WTC11 (cell line): ENCODE data around the gene TMUB2. TPM values are rescaled to one million over a fixed set of nuclear protein-coding genes. Genes with fewer than 3 reads are reported as not detected.

Experiments
- ATAC-seq: fragments of 200-7000 bp; cut with Tn5 transposase; 2 replicates; pipeline ENCODE4 v1.10.0; 2021; ENCODE audit warnings: mild to moderate bottlenecking, moderate library complexity
- CTCF ChIA-PET: fragments of 300-600 bp; sonication (Branson Sonifier 250); formaldehyde crosslinking; loops from one replicate; lab custom pipeline; 2021; ENCODE audit warnings: antibody characterized with exemption; lab: Charles Lee
- POLR2A ChIA-PET: fragments of 350-600 bp; sonication (Branson Sonifier 250); formaldehyde crosslinking; loops from one replicate; lab custom pipeline; 2021; ENCODE audit warnings: antibody characterized with exemption; lab: Charles Lee
- DNase-seq: peaks from one replicate; pipeline ENCODE4 v3.0.0; 2021; ENCODE audit warnings: low spot score
- H3K27ac Mint-ChIP-seq: 2 replicates; pipeline ENCODE4 v1.8.0; 2021; ENCODE audit warnings: mixed read lengths
- H3K27me3 Mint-ChIP-seq: 2 replicates; pipeline ENCODE4 v1.8.0; 2021; ENCODE audit warnings: low read depth, mild to moderate bottlenecking, moderate library complexity, mixed read lengths
- H3K36me3 Mint-ChIP-seq: 2 replicates; pipeline ENCODE4 v1.8.0; 2021; ENCODE audit warnings: mixed read lengths
- H3K4me1 Mint-ChIP-seq: 2 replicates; pipeline ENCODE4 v1.8.0; 2022; ENCODE audit warnings: mixed read lengths
- H3K4me3 Mint-ChIP-seq: 2 replicates; pipeline ENCODE4 v1.8.0; 2021; ENCODE audit warnings: mild to moderate bottlenecking, moderate library complexity, mixed read lengths
- H3K9me3 Mint-ChIP-seq: 2 replicates; pipeline ENCODE4 v1.8.0; 2021; ENCODE audit warnings: mixed read lengths
- CBFB ChIP-seq: sonication (generic); formaldehyde crosslinking; IDR thresholded peaks from 2 replicates; pipeline ENCODE4 v1.8.1; 2022; ENCODE audit warnings: mild to moderate bottlenecking, low read depth, missing genetic modification reagents
- CREB1 ChIP-seq: sonication (generic); formaldehyde crosslinking; IDR thresholded peaks from 2 replicates; pipeline ENCODE4 v1.8.0; 2023; ENCODE audit warnings: mild to moderate bottlenecking, missing genetic modification reagents
- FOXP1 ChIP-seq: sonication (generic); formaldehyde crosslinking; IDR thresholded peaks from 2 replicates; pipeline ENCODE4 v1.8.0; 2022; ENCODE audit warnings: missing genetic modification reagents, mild to moderate bottlenecking, moderate library complexity, borderline replicate concordance
- JAZF1 ChIP-seq: fragments of 250-450 bp; sonication (Bioruptor Pico); IDR thresholded peaks from 2 replicates; pipeline ENCODE4 v1.9.0; 2021; ENCODE audit warnings: moderate library complexity, mild to moderate bottlenecking, inconsistent platforms
- NFATC4 ChIP-seq: fragments of 250-450 bp; sonication (Bioruptor Pico); IDR thresholded peaks from 2 replicates; pipeline ENCODE4 v1.9.0; 2021; ENCODE audit warnings: mild to moderate bottlenecking
- NFYB ChIP-seq: sonication (generic); formaldehyde crosslinking; conservative IDR thresholded peaks from 2 replicates; pipeline ENCODE4 v1.8.0; 2022; ENCODE audit warnings: low read depth, missing genetic modification reagents
- NR2C2 ChIP-seq: sonication (generic); formaldehyde crosslinking; IDR thresholded peaks from 2 replicates; pipeline ENCODE4 v1.8.0; 2022; ENCODE audit warnings: mild to moderate bottlenecking, missing genetic modification reagents
- RELA ChIP-seq: sonication (generic); formaldehyde crosslinking; IDR thresholded peaks from 2 replicates; pipeline ENCODE4 v1.8.1; 2022; ENCODE audit warnings: missing genetic modification reagents, mild to moderate bottlenecking, borderline replicate concordance
- TCF7 ChIP-seq: sonication (generic); formaldehyde crosslinking; IDR thresholded peaks from 2 replicates; pipeline ENCODE4 v1.8.0; 2022; ENCODE audit warnings: mild to moderate bottlenecking, low read depth, missing genetic modification reagents, moderate library complexity
- TEAD1 ChIP-seq: sonication (generic); formaldehyde crosslinking; IDR thresholded peaks from 2 replicates; pipeline ENCODE4 v1.8.0; 2022; ENCODE audit warnings: mild to moderate bottlenecking, missing genetic modification reagents
- ZNF138 ChIP-seq: sonication (generic); formaldehyde crosslinking; conservative IDR thresholded peaks from 2 replicates; pipeline ENCODE4 v1.8.1; 2022; ENCODE audit warnings: mild to moderate bottlenecking, moderate library complexity, missing genetic modification reagents
- ZNF317 ChIP-seq: sonication (generic); formaldehyde crosslinking; IDR thresholded peaks from 2 replicates; pipeline ENCODE4 v1.8.1; 2023; ENCODE audit warnings: low read depth, mild to moderate bottlenecking, moderate library complexity, missing genetic modification reagents, borderline replicate concordance
- total RNA-seq: library from RNA; stranded (reverse); gene quantifications from 3 replicates; pipeline ENCODE4 v1.2.3, GENCODE V29; 2021
- TF ChIP-seq, protein P1 (sequence below): sonication (generic); formaldehyde crosslinking; IDR thresholded peaks from 2 replicates; pipeline ENCODE4 v1.8.1; 2022; ENCODE audit warnings: low read depth, mild to moderate bottlenecking, moderate library complexity, missing genetic modification reagents, borderline replicate concordance
- TF ChIP-seq, protein P2 (sequence below): sonication (generic); formaldehyde crosslinking; IDR thresholded peaks from 2 replicates; pipeline ENCODE4 v1.8.0; 2022; ENCODE audit warnings: mild to moderate bottlenecking, missing genetic modification reagents
- TF ChIP-seq, protein P3 (sequence below): sonication (generic); formaldehyde crosslinking; conservative IDR thresholded peaks from 2 replicates; pipeline ENCODE4 v1.8.1; 2022; ENCODE audit warnings: mild to moderate bottlenecking, missing genetic modification reagents
- TF ChIP-seq, protein P4 (sequence below): sonication (generic); formaldehyde crosslinking; IDR thresholded peaks from 2 replicates; pipeline ENCODE4 v1.8.1; 2023; ENCODE audit warnings: mild to moderate bottlenecking, missing genetic modification reagents
- TF ChIP-seq, protein P5 (sequence below): fragments of 250-450 bp; sonication (Bioruptor Pico); conservative IDR thresholded peaks from 2 replicates; pipeline ENCODE4 v1.9.0; 2021; ENCODE audit warnings: mild to moderate bottlenecking
- TF ChIP-seq, protein P6 (sequence below): sonication (generic); formaldehyde crosslinking; IDR thresholded peaks from 2 replicates; pipeline ENCODE4 v1.8.1; 2023; ENCODE audit warnings: mild to moderate bottlenecking, missing genetic modification reagents, moderate library complexity
- TF ChIP-seq, protein P7 (sequence below): sonication (generic); formaldehyde crosslinking; IDR thresholded peaks from 2 replicates; pipeline ENCODE4 v1.8.0; 2023; ENCODE audit warnings: missing genetic modification reagents
- TF ChIP-seq, protein P8 (sequence below): sonication (generic); formaldehyde crosslinking; conservative IDR thresholded peaks from 2 replicates; pipeline ENCODE4 v1.8.1; 2023; ENCODE audit warnings: mild to moderate bottlenecking, low read depth, missing genetic modification reagents, moderate library complexity
- TF ChIP-seq, protein P9 (sequence below): sonication (generic); formaldehyde crosslinking; IDR thresholded peaks from 2 replicates; pipeline ENCODE4 v1.8.1; 2022; ENCODE audit warnings: missing genetic modification reagents, borderline replicate concordance
- TF ChIP-seq, protein P10 (sequence below): fragments of 250-450 bp; sonication (Bioruptor Pico); IDR thresholded peaks from 2 replicates; pipeline ENCODE4 v1.9.0; 2021; ENCODE audit warnings: moderate library complexity, mild to moderate bottlenecking, inconsistent platforms, borderline replicate concordance

Gene TMUB2
- total RNA-seq, 1 experiment from 2014 or later, result 26.9 TPM

DNA sequence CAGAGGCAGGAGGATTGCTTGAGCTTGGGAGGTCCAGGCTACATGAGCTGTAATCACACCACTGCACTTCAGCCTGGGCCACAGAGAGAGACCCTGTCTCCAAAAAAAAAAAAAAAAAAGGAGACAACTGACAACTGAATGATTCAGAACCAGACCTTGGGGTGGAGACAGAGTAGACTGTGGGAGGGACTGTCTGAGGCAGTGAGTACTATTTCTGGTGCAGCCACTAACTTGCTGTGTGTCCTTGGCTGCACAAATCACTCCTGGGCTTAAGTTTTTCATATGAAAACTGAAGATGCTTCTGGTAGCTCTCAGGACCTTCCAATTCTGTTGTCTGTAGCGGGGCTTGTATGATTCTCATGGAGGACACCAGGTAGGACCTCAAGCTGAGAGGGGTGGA lies 10.5 kb upstream of the TMUB2 start (continued):
- TF ChIP-seq, protein P1, sequence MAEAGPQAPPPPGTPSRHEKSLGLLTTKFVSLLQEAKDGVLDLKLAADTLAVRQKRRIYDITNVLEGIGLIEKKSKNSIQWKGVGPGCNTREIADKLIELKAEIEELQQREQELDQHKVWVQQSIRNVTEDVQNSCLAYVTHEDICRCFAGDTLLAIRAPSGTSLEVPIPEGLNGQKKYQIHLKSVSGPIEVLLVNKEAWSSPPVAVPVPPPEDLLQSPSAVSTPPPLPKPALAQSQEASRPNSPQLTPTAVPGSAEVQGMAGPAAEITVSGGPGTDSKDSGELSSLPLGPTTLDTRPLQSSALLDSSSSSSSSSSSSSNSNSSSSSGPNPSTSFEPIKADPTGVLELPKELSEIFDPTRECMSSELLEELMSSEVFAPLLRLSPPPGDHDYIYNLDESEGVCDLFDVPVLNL (CRISPR knock-in tag), result no peak
- TF ChIP-seq, protein P2, sequence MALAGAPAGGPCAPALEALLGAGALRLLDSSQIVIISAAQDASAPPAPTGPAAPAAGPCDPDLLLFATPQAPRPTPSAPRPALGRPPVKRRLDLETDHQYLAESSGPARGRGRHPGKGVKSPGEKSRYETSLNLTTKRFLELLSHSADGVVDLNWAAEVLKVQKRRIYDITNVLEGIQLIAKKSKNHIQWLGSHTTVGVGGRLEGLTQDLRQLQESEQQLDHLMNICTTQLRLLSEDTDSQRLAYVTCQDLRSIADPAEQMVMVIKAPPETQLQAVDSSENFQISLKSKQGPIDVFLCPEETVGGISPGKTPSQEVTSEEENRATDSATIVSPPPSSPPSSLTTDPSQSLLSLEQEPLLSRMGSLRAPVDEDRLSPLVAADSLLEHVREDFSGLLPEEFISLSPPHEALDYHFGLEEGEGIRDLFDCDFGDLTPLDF (CRISPR knock-in tag), result no peak
- no peak for TF ChIP-seq TEAD1
- no peak for TF ChIP-seq ZNF317 (CRISPR knock-in tag)
- TF ChIP-seq, protein P3, sequence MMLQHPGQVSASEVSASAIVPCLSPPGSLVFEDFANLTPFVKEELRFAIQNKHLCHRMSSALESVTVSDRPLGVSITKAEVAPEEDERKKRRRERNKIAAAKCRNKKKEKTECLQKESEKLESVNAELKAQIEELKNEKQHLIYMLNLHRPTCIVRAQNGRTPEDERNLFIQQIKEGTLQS (CRISPR knock-in tag), result no peak
- no peak for TF ChIP-seq RELA (CRISPR knock-in tag)
- no peak for TF ChIP-seq NR2C2 (CRISPR knock-in tag)
- TF ChIP-seq, protein P4, sequence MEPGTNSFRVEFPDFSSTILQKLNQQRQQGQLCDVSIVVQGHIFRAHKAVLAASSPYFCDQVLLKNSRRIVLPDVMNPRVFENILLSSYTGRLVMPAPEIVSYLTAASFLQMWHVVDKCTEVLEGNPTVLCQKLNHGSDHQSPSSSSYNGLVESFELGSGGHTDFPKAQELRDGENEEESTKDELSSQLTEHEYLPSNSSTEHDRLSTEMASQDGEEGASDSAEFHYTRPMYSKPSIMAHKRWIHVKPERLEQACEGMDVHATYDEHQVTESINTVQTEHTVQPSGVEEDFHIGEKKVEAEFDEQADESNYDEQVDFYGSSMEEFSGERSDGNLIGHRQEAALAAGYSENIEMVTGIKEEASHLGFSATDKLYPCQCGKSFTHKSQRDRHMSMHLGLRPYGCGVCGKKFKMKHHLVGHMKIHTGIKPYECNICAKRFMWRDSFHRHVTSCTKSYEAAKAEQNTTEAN (CRISPR knock-in tag), result no peak
- no peak for TF ChIP-seq NFYB (CRISPR knock-in tag)
- no peak for TF ChIP-seq JAZF1 (CRISPR knock-in tag)
- TF ChIP-seq, protein P5, sequence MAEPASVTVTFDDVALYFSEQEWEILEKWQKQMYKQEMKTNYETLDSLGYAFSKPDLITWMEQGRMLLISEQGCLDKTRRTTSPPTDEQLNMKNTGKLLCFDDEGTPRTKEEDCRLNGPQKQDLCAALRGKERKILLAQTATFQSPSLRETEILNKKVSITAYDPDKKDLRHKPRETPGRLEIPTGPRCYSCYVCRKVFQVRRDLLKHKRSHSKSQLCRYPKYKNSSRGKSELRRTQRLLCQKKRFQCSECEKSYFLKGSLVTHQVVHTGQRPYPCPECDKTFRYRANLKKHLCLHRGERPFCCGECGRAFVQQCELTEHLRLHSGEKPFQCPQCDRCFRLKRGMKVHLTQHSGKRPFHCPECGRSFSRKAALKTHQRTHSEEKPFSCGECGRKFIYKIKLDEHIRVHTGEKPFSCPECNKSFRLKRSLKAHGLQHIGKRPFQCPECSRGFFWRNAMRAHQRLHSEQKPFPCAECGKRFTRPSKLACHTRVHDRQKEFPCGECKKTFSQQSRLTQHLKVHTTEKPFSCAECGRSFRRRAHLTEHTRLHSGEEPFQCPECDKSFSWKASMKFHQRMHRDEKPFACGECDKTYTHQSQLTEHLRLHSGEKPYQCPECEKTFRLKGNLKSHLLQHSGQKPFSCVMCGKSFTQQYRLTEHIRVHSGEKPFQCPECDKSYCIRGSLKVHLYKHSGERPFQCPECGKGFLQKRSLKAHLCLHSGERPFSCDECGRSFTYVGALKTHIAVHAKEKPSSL (CRISPR knock-in tag), result no peak
- TF ChIP-seq TCF7, result no peak
- TF ChIP-seq, protein P6, sequence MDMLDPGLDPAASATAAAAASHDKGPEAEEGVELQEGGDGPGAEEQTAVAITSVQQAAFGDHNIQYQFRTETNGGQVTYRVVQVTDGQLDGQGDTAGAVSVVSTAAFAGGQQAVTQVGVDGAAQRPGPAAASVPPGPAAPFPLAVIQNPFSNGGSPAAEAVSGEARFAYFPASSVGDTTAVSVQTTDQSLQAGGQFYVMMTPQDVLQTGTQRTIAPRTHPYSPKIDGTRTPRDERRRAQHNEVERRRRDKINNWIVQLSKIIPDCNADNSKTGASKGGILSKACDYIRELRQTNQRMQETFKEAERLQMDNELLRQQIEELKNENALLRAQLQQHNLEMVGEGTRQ (CRISPR knock-in tag), result no peak
- TF ChIP-seq, protein P7, sequence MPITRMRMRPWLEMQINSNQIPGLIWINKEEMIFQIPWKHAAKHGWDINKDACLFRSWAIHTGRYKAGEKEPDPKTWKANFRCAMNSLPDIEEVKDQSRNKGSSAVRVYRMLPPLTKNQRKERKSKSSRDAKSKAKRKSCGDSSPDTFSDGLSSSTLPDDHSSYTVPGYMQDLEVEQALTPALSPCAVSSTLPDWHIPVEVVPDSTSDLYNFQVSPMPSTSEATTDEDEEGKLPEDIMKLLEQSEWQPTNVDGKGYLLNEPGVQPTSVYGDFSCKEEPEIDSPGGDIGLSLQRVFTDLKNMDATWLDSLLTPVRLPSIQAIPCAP (CRISPR knock-in tag), result no peak
- TF ChIP-seq, all 79 proteins: peak for 0

DNA sequence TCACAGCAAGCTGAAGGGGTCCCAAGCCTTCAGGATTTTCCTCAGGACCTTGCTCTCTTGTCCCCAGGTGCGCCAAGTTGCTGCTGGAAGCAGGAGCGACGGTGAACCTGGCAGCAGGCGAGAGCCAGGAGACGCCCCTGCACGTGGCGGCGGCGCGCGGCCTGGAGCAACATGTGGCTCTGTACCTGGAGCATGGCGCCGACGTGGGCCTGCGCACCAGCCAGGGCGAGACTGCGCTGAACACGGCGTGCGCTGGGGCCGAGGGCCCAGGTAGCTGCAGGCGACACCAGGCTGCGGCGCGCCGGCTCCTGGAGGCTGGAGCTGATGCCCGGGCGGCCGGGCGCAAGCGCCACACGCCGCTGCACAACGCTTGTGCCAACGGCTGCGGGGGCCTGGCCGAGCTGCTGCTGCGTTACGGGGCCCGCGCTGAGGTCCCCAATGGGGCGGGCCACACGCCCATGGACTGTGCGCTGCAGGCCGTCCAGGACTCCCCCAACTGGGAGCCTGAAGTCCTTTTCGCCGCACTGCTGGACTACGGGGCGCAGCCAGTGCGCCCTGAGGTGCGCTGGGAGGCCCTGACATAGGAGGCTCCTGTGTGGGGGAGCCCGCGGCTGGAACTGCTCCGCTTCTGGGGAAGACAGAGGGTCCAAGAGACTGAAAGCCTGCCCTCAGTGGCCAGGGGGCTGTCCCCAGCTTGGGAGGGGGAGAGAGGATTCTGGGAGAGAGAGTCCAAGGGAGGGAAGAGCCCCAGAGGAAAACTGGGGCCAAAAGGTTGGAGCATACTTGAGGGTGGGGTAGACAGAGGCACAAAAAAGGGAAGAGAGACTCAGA lies 9.9 kb upstream of the TMUB2 start:
- no peak for ATAC-seq
- peaks cover 3% of the 10 kb centered on the region for H3K9me3 Mint-ChIP-seq
- no peaks in the 10 kb centered on the region; the same call in 1 of the 2 replicates for H3K27me3 Mint-ChIP-seq
- H3K4me3 Mint-ChIP-seq, result no peak overlapping the region
- peaks cover 28% of the 10 kb centered on the region for H3K36me3 Mint-ChIP-seq
- ChIA-PET POLR2A (no interaction called here), CTCF (interaction anchor here (1.3 kb wide), 1 partner anchor 8 kb away, joined by 6 read pairs; no protein-coding TSS in a partner anchor)
- DNase-seq, result no peak
- no peak overlapping the region for H3K27ac Mint-ChIP-seq
- H3K4me1 Mint-ChIP-seq, result peaks cover 4% of the 10 kb centered on the region
- TF ChIP-seq NFATC4 (CRISPR knock-in tag), result no peak
- no peak for TF ChIP-seq CBFB (CRISPR knock-in tag)
- TF ChIP-seq, protein P8, sequence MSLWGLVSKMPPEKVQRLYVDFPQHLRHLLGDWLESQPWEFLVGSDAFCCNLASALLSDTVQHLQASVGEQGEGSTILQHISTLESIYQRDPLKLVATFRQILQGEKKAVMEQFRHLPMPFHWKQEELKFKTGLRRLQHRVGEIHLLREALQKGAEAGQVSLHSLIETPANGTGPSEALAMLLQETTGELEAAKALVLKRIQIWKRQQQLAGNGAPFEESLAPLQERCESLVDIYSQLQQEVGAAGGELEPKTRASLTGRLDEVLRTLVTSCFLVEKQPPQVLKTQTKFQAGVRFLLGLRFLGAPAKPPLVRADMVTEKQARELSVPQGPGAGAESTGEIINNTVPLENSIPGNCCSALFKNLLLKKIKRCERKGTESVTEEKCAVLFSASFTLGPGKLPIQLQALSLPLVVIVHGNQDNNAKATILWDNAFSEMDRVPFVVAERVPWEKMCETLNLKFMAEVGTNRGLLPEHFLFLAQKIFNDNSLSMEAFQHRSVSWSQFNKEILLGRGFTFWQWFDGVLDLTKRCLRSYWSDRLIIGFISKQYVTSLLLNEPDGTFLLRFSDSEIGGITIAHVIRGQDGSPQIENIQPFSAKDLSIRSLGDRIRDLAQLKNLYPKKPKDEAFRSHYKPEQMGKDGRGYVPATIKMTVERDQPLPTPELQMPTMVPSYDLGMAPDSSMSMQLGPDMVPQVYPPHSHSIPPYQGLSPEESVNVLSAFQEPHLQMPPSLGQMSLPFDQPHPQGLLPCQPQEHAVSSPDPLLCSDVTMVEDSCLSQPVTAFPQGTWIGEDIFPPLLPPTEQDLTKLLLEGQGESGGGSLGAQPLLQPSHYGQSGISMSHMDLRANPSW (CRISPR knock-in tag), result no peak
- TF ChIP-seq, protein P9, sequence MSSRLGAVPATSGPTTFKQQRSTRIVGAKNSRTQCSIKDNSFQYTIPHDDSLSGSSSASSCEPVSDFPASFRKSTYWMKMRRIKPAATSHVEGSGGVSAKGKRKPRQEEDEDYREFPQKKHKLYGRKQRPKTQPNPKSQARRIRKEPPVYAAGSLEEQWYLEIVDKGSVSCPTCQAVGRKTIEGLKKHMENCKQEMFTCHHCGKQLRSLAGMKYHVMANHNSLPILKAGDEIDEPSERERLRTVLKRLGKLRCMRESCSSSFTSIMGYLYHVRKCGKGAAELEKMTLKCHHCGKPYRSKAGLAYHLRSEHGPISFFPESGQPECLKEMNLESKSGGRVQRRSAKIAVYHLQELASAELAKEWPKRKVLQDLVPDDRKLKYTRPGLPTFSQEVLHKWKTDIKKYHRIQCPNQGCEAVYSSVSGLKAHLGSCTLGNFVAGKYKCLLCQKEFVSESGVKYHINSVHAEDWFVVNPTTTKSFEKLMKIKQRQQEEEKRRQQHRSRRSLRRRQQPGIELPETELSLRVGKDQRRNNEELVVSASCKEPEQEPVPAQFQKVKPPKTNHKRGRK, result no peak
- TF ChIP-seq, protein P10, sequence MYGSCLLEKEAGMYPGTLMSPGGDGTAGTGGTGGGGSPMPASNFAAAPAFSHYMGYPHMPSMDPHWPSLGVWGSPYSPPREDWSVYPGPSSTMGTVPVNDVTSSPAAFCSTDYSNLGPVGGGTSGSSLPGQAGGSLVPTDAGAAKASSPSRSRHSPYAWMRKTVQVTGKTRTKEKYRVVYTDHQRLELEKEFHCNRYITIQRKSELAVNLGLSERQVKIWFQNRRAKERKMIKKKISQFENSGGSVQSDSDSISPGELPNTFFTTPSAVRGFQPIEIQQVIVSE (CRISPR knock-in tag), result no peak
- no peak for TF ChIP-seq ZNF138
- TF ChIP-seq FOXP1 (CRISPR knock-in tag), result no peak
- TF ChIP-seq CREB1 (CRISPR knock-in tag), result no peak
